HepG2 (cell line): Measurements from ENCODE around the gene SPC24. TPM values are rescaled to one million over a fixed set of nuclear protein-coding genes. Genes with fewer than 3 reads are reported as not detected.

Experiments used
- AGO1 ChIP-seq: fragments of 200-400 bp; formaldehyde crosslinking; IDR thresholded peaks from 2 replicates; pipeline ENCODE4 v1.6.1; 2017; ENCODE audit warnings: mild to moderate bottlenecking, low read depth, low read length, moderate library complexity; ENCODE audit not compliant: poor library complexity, severe bottlenecking
- ELF1 ChIP-seq: sonication (generic); formaldehyde crosslinking; IDR thresholded peaks from 2 replicates; pipeline ENCODE4 v1.4.0; 2020; ENCODE audit warnings: missing genetic modification reagents
- MXI1 ChIP-seq: IDR thresholded peaks from 3 replicates; pipeline ENCODE4 v1.6.1; 2012; ENCODE audit warnings: low read depth, low read length, inconsistent platforms, borderline replicate concordance
- SIN3A ChIP-seq: IDR thresholded peaks from 2 replicates; pipeline ENCODE4 v1.6.1; 2011; ENCODE audit warnings: low read depth, mild to moderate bottlenecking, control low read depth, low read length, borderline replicate concordance
- SRF ChIP-seq: IDR thresholded peaks from 2 replicates; pipeline ENCODE4 v1.6.1; 2011; ENCODE audit warnings: mild to moderate bottlenecking, low read depth, low read length, moderate library complexity
- ZNF230 ChIP-seq: sonication (generic); formaldehyde crosslinking; IDR thresholded peaks from 2 replicates; pipeline ENCODE4 v1.4.0; 2020; ENCODE audit warnings: mild to moderate bottlenecking, missing genetic modification reagents
- ZNF431 ChIP-seq: sonication (generic); formaldehyde crosslinking; IDR thresholded peaks from 2 replicates; pipeline ENCODE4 v1.9.0; 2022; ENCODE audit warnings: missing genetic modification reagents, low read depth, mild to moderate bottlenecking, borderline replicate concordance
- ZNF614 ChIP-seq: IDR thresholded peaks from 2 replicates; pipeline ENCODE4 v1.6.1; 2018; ENCODE audit warnings: missing biosample characterization, missing genetic modification reagents, inconsistent platforms, borderline replicate concordance
- ZNF660 ChIP-seq: sonication (generic); formaldehyde crosslinking; IDR thresholded peaks from 2 replicates; pipeline ENCODE4 v1.5.1; 2020; ENCODE audit warnings: mild to moderate bottlenecking, low read depth, missing genetic modification reagents, borderline replicate concordance
- ZNF713 ChIP-seq: sonication (generic); formaldehyde crosslinking; IDR thresholded peaks from 2 replicates; pipeline ENCODE4 v1.4.0; 2020; ENCODE audit warnings: mild to moderate bottlenecking, missing genetic modification reagents
- ZNF790 ChIP-seq: sonication (generic); formaldehyde crosslinking; IDR thresholded peaks from 2 replicates; pipeline ENCODE4 v1.8.0; 2022; ENCODE audit warnings: missing genetic modification reagents, mild to moderate bottlenecking, borderline replicate concordance
- ZNF850 ChIP-seq: sonication (generic); formaldehyde crosslinking; conservative IDR thresholded peaks from 2 replicates; pipeline ENCODE4 v1.9.0; 2021; ENCODE audit warnings: mild to moderate bottlenecking, missing genetic modification reagents
- polyA plus RNA-seq, 8 experiments: library from polyadenylated mRNA; depleted of rRNA in 3 of 8; stranded (reverse) in 7 of 8; unstranded in 1 of 8; fragments of >200 nt; fragmentation: Illumina TruSeq in 4 of 8; extraction: Trizol in 4 of 8; gene quantifications; 2 replicates each; pipeline versions ENCODE4 v1.2.1 to v1.2.3, GENCODE V29; 2011 to 2016; ENCODE audit warnings: low read depth in 4 of 8, missing spikeins in 1 of 8, mixed read lengths in 1 of 8; ENCODE audit not compliant: insufficient read depth in 1 of 8
- total RNA-seq, 5 experiments: library from RNA; depleted of rRNA; stranded (reverse); fragments of >200 nt; fragmentation: Illumina TruSeq; extraction: Trizol; gene quantifications; 2 replicates each; pipeline ENCODE4 v1.2.3, GENCODE V29; 2016; ENCODE audit warnings: low read depth in 1 of 5
- TF ChIP-seq, protein P1 (sequence below): sonication (generic); formaldehyde crosslinking; IDR thresholded peaks from 2 replicates; pipeline ENCODE4 v1.5.1; 2020; ENCODE audit warnings: missing genetic modification reagents, mild to moderate bottlenecking, borderline replicate concordance
- TF ChIP-seq, protein P2 (sequence below): sonication (generic); formaldehyde crosslinking; conservative IDR thresholded peaks from 2 replicates; pipeline ENCODE4 v1.8.0; 2022; ENCODE audit warnings: missing genetic modification reagents
- TF ChIP-seq, protein P3 (sequence below), 2 experiments: sonication (generic) in 1 of 2; formaldehyde crosslinking in 1 of 2; IDR thresholded peaks; 2 replicates each; pipeline versions ENCODE4 v1.4.0 to v1.6.1; 2018 to 2020; ENCODE audit warnings: missing genetic modification reagents in 2 of 2, borderline replicate concordance in 1 of 2, low read depth in 1 of 2, mild to moderate bottlenecking in 1 of 2, missing biosample characterization in 1 of 2
- TF ChIP-seq, protein P4 (sequence below): sonication (generic); formaldehyde crosslinking; IDR thresholded peaks from 2 replicates; pipeline ENCODE4 v1.4.0; 2020; ENCODE audit warnings: mild to moderate bottlenecking, missing genetic modification reagents
- TF ChIP-seq, protein P5 (sequence below): sonication (generic); formaldehyde crosslinking; IDR thresholded peaks from 2 replicates; pipeline ENCODE4 v1.4.0; 2020; ENCODE audit warnings: low read depth, missing genetic modification reagents

Gene SPC24
- total and polyA plus RNA-seq, 2 of the 13 experiments (the other 11 are each of a cell fraction or from before 2014, with no cell fraction given), result 10.0 to 46.2 TPM

DNA sequence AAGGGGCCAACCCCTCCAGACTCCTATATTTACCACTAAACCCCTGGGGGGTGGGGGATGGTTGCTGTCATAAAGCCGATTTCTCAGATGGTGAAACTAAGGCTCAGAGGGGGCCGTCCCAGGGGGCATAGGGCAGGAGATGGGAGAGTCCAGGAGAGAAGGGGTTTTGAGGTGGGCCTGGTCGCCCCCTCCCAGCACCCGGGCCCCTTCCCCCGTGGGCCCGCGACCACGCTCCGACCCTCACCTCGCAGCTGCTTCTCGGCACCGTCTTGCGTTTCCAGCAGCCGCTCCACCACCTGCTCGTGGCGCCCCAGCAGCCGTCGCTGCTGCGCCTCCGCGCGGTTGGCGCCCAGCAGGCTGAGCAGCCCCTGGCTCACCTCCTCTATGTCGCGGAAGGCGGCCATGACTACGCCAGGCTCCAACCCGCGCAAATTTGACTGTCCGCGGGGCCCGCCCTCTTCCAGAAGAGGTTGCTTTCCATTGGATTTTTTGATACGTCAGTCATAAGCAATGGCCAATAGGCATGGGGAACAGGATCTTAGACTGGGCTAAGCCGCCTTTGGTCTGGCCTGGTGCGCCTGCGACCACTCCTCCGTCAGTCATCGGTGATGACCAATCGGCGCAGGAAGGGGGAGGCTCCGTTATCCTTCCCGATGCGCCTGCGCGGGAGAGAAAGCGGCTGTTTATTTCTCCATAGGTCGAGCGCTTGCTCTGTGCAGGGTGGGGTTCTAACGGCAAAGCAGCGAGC, at the start of gene SPC24 (continued):
- peak; percentile 98; the same call in 2 of the 3 replicates for TF ChIP-seq MXI1
- 0 out of 2 replicates have a peak, but pooled peaks have one; percentile 42 for TF ChIP-seq ELF1
- TF ChIP-seq ZNF614 (CRISPR knock-in tag), result no peak
- no peak for TF ChIP-seq ZNF790
- TF ChIP-seq, protein P1, sequence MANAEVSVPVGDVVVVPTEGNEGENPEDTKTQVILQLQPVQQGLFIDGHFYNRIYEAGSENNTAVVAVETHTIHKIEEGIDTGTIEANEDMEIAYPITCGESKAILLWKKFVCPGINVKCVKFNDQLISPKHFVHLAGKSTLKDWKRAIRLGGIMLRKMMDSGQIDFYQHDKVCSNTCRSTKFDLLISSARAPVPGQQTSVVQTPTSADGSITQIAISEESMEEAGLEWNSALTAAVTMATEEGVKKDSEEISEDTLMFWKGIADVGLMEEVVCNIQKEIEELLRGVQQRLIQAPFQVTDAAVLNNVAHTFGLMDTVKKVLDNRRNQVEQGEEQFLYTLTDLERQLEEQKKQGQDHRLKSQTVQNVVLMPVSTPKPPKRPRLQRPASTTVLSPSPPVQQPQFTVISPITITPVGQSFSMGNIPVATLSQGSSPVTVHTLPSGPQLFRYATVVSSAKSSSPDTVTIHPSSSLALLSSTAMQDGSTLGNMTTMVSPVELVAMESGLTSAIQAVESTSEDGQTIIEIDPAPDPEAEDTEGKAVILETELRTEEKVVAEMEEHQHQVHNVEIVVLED (CRISPR knock-in tag), result no peak
- no peak for TF ChIP-seq SRF
- TF ChIP-seq ZNF230, result 0 out of 2 replicates have a peak, but pooled peaks have one; percentile 15
- TF ChIP-seq ZNF713, result no peak
- no peak for TF ChIP-seq ZNF660
- TF ChIP-seq ZNF431 (CRISPR knock-in tag), result no peak
- TF ChIP-seq, protein P2, sequence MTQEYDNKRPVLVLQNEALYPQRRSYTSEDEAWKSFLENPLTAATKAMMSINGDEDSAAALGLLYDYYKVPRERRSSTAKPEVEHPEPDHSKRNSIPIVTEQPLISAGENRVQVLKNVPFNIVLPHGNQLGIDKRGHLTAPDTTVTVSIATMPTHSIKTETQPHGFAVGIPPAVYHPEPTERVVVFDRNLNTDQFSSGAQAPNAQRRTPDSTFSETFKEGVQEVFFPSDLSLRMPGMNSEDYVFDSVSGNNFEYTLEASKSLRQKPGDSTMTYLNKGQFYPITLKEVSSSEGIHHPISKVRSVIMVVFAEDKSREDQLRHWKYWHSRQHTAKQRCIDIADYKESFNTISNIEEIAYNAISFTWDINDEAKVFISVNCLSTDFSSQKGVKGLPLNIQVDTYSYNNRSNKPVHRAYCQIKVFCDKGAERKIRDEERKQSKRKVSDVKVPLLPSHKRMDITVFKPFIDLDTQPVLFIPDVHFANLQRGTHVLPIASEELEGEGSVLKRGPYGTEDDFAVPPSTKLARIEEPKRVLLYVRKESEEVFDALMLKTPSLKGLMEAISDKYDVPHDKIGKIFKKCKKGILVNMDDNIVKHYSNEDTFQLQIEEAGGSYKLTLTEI (CRISPR knock-in tag), result no peak
- peak; percentile 94 for TF ChIP-seq SIN3A
- no peak for TF ChIP-seq AGO1
- TF ChIP-seq, protein P3, sequence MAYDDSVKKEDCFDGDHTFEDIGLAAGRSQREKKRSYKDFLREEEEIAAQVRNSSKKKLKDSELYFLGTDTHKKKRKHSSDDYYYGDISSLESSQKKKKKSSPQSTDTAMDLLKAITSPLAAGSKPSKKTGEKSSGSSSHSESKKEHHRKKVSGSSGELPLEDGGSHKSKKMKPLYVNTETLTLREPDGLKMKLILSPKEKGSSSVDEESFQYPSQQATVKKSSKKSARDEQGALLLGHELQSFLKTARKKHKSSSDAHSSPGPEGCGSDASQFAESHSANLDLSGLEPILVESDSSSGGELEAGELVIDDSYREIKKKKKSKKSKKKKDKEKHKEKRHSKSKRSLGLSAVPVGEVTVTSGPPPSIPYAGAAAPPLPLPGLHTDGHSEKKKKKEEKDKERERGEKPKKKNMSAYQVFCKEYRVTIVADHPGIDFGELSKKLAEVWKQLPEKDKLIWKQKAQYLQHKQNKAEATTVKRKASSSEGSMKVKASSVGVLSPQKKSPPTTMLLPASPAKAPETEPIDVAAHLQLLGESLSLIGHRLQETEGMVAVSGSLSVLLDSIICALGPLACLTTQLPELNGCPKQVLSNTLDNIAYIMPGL (CRISPR knock-in tag; IDR thresholded peaks at IDR 0.05; ENCODE audit: borderline replicate concordance in 1 of 2, low read depth in 1 of 2), result peak in 1 of 2 experiments; percentile 60; a peak in 2 of 4 replicates
- TF ChIP-seq, protein P4, sequence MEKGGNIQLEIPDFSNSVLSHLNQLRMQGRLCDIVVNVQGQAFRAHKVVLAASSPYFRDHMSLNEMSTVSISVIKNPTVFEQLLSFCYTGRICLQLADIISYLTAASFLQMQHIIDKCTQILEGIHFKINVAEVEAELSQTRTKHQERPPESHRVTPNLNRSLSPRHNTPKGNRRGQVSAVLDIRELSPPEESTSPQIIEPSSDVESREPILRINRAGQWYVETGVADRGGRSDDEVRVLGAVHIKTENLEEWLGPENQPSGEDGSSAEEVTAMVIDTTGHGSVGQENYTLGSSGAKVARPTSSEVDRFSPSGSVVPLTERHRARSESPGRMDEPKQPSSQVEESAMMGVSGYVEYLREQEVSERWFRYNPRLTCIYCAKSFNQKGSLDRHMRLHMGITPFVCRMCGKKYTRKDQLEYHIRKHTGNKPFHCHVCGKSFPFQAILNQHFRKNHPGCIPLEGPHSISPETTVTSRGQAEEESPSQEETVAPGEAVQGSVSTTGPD, result no peak
- no peak for TF ChIP-seq ZNF850 (CRISPR knock-in tag)
- TF ChIP-seq, protein P5, sequence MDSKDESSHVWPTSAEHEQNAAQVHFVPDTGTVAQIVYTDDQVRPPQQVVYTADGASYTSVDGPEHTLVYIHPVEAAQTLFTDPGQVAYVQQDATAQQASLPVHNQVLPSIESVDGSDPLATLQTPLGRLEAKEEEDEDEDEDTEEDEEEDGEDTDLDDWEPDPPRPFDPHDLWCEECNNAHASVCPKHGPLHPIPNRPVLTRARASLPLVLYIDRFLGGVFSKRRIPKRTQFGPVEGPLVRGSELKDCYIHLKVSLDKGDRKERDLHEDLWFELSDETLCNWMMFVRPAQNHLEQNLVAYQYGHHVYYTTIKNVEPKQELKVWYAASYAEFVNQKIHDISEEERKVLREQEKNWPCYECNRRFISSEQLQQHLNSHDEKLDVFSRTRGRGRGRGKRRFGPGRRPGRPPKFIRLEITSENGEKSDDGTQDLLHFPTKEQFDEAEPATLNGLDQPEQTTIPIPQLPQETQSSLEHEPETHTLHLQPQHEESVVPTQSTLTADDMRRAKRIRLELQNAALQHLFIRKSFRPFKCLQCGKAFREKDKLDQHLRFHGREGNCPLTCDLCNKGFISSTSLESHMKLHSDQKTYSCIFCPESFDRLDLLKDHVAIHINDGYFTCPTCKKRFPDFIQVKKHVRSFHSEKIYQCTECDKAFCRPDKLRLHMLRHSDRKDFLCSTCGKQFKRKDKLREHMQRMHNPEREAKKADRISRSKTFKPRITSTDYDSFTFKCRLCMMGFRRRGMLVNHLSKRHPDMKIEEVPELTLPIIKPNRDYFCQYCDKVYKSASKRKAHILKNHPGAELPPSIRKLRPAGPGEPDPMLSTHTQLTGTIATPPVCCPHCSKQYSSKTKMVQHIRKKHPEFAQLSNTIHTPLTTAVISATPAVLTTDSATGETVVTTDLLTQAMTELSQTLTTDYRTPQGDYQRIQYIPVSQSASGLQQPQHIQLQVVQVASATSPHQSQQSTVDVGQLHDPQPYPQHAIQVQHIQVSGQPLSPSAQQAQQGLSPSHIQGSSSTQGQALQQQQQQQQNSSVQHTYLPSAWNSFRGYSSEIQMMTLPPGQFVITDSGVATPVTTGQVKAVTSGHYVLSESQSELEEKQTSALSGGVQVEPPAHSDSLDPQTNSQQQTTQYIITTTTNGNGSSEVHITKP (CRISPR knock-in tag), result no peak
